Erythroblast (primary cell): ENCODE results near the gene LUC7L2.

ENCODE experiments used
- GATA1 ChIP-seq: IDR thresholded peaks from 2 replicates; pipeline ENCODE4 v1.6.1; 2011; ENCODE audit warnings: low read depth, mild to moderate bottlenecking, control low read depth, low read length, moderate library complexity
- POLR2A ChIP-seq: IDR thresholded peaks from 2 replicates; pipeline ENCODE4 v1.6.1; 2011; ENCODE audit warnings: mild to moderate bottlenecking, low read length

DNA sequence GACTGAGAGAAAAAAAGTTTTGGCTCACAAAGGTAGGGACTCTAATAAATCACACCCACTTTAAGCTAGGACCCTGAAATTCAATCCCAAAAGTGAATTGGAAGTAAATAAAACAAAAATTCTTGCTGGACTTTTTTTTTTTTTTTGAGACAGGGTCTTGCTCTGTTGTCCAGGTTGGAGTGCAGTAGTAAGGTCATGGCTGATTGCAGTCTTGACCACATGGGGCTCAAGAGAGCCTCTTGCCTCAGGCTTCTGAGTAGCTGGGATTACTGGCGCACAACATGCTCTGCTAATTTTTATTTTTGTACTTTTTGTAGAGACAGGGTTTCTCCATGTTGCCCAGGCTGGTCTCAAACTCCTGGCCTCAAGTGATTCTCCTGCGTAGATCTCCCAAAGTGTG is 5.0 kb upstream of the LUC7L2 start:
- no peak for TF ChIP-seq POLR2A
- TF ChIP-seq GATA1 = no peak
